Testis (tissue), 3 donors: ENCODE data around the gene IFNGR1. TPM values are rescaled to one million over a fixed set of nuclear protein-coding genes. Genes with fewer than 3 reads are reported as not detected.
"Not testable (repeated sequence)": the region's sequence is repeated elsewhere in the genome, so short reads cannot be mapped to it uniquely, and the experiment has no call there.

ENCODE experiments used
- DNase-seq: peaks from one replicate; pipeline ENCODE4 v3.0.0-alpha.2; 2019
- H3K27ac ChIP-seq, 2 donors: fragments of 200-600 bp; sonication (generic); one replicate each; pipeline ENCODE4 v1.5.1; 2019
- H3K27me3 ChIP-seq: fragments of 200-600 bp; sonication (generic); one replicate; pipeline ENCODE4 v1.5.1; 2019
- H3K36me3 ChIP-seq: fragments of 200-600 bp; sonication (generic); one replicate; pipeline ENCODE4 v1.5.1; 2017; ENCODE audit warnings: low read depth; ENCODE audit errors: missing control alignments
- H3K4me1 ChIP-seq: fragments of 200-600 bp; sonication (generic); one replicate; pipeline ENCODE4 v1.5.1; 2019
- H3K4me3 ChIP-seq, 2 donors: fragments of 200-600 bp; sonication (generic); one replicate each; pipeline ENCODE4 v1.5.1; 2017 to 2019
- H3K9me3 ChIP-seq: fragments of 200-600 bp; sonication (generic); one replicate; pipeline ENCODE4 v1.5.1; 2017
- POLR2A ChIP-seq: fragments of 450-650 bp; IDR thresholded peaks from one replicate; pipeline ENCODE4 v1.6.1; 2017; ENCODE audit warnings: antibody characterized with exemption, mild to moderate bottlenecking, moderate library complexity
- WGBS, 2 donors: methylation state at CpG; one replicate each; pipeline ENCODE4 v1.1.5; 2018; 5-methylcytosine and 5-hydroxymethylcytosine counted together
- intact Hi-C: fragments of 100-400 bp; cut with DNase I; formaldehyde crosslinking; loops from one replicate; pipeline ENCODE4 v1.15.1; 2023; ENCODE audit warnings: low total_unique reads
- polyA plus RNA-seq: library from polyadenylated mRNA; stranded (reverse); fragments of 350-450 nt; fragmentation: Illumina TruSeq; extraction: RNeasy Lipid Tissue Mini Kit (QIAGEN cat#74804); gene quantifications from one replicate; pipeline ENCODE4 v1.2.3, GENCODE V29; 2014; ENCODE audit warnings: low read depth, low replicate concordance; ENCODE audit not compliant: insufficient read depth
- total RNA-seq, 2 donors: library from RNA; depleted of rRNA; stranded (reverse); fragments of >200 nt; gene quantifications; one replicate each; pipeline ENCODE4 v1.2.3, GENCODE V29; 2016
- TF ChIP-seq, protein P1 (sequence below), 3 experiments: fragments of 450-650 bp in 2 of 3; fragments of 200-600 bp in 1 of 3; sonication (generic) in 1 of 3; IDR thresholded peaks; one replicate each; pipeline ENCODE4 v1.5.1; 2016 to 2019; ENCODE audit warnings: antibody characterized with exemption in 3 of 3, mild to moderate bottlenecking in 2 of 3, moderate library complexity in 1 of 3

The IFNGR1 gene
- total and polyA plus RNA-seq, 3 donors from 2014 or later, result 46.4 to 49.6 (median 47.8) TPM

DNA sequence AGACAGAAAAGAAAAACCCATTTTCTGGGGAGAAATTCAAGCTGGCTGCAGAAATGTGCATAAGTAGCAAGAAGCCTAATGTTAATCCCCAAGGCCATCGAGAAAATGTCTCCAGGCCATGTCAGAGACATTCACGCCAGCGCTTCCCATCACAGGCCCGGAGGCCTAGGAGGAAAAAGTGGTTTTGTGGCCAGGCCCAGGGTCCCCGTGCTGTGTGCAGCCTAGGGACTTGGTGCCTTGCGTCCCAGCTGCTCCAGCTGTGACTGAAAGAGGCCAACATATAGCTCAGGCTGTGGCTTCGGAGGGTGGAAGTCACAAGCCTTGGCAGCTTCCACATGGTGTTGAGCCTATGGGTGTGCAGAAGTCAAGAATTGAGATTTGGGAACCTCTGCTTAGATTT, 10.9 kb downstream of the IFNGR1 start:
- H3K9me3 ChIP-seq, result no peaks in the 10 kb centered on the region
- H3K27ac ChIP-seq, result no peak overlapping the region
- no peak overlapping the region for H3K4me3 ChIP-seq
- no peaks in the 10 kb centered on the region for H3K27me3 ChIP-seq
- no peaks in the 10 kb centered on the region for H3K36me3 ChIP-seq
- H3K4me1 ChIP-seq, result peaks cover 3% of the 10 kb centered on the region
- WGBS, 2 donors, result 96 to 98% methylated on average over 6 to 7 of the region's 7 CpGs
- no peak for TF ChIP-seq POLR2A
- TF ChIP-seq, protein P1, sequence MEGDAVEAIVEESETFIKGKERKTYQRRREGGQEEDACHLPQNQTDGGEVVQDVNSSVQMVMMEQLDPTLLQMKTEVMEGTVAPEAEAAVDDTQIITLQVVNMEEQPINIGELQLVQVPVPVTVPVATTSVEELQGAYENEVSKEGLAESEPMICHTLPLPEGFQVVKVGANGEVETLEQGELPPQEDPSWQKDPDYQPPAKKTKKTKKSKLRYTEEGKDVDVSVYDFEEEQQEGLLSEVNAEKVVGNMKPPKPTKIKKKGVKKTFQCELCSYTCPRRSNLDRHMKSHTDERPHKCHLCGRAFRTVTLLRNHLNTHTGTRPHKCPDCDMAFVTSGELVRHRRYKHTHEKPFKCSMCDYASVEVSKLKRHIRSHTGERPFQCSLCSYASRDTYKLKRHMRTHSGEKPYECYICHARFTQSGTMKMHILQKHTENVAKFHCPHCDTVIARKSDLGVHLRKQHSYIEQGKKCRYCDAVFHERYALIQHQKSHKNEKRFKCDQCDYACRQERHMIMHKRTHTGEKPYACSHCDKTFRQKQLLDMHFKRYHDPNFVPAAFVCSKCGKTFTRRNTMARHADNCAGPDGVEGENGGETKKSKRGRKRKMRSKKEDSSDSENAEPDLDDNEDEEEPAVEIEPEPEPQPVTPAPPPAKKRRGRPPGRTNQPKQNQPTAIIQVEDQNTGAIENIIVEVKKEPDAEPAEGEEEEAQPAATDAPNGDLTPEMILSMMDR (IDR thresholded peaks at IDR 0.05), result no peak
- DNase-seq, result no peak
- intact Hi-C loops, result no loop called here

DNA sequence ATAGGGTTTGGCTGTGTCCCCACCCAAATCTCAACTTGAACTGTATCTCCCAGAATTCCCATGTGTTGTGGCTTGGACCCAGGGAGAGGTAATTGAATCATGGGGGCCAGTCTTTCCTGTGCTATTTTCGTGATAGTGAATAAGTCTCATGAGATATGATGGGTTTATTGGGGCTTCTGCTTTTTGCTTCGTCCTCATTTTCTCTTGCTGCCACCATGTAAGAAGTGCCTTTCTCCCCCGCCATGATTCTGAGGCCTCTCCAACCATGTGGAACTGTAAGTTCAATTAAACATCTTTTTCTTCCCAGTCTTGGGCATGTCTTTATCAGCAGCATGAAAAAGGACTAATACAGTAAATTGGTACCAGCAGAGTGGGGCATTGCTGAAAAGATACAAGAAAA, 11.7 kb downstream of the IFNGR1 start:
- H3K27ac ChIP-seq, H3K9me3 ChIP-seq, H3K27me3 ChIP-seq, H3K4me1 ChIP-seq, H3K4me3 ChIP-seq, DNase-seq, H3K36me3 ChIP-seq, intact Hi-C loops: not testable (repeated sequence)
- WGBS, 2 donors, result 83 to 91% methylated on average over 3 of the region's 3 CpGs

DNA sequence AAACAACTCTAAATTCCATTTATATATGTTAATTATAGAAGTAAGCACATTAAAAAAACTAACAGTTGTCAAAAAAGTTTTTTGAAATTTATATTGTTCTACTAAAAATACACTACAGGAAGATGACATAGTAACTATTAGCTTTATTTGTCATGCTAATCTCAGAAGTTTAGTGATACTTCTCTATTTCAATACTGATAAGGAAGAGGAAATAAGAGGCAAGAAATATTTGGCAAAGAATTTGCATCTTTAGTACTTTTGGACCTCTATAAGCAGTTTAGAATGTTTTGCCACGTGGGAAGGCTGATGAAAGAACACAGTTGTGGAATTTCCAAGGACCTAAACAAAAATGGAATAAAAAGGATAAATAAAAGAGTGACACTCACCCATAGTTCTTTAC, 12.6 kb downstream of the IFNGR1 start:
- H3K27ac ChIP-seq, result no peak overlapping the region
- H3K36me3 ChIP-seq, result no peaks in the 10 kb centered on the region
- no peaks in the 10 kb centered on the region for H3K9me3 ChIP-seq
- intact Hi-C loops, result no loop called here
- no peaks in the 10 kb centered on the region for H3K27me3 ChIP-seq
- no peaks in the 10 kb centered on the region for H3K4me1 ChIP-seq
- WGBS, 2 donors, result 39 to 50% methylated on average over 1 of the region's 1 CpG
- TF ChIP-seq, protein P1 (IDR thresholded peaks at IDR 0.05), result no peak
- no peak for TF ChIP-seq POLR2A
- no peak overlapping the region for H3K4me3 ChIP-seq
- no peak for DNase-seq

DNA sequence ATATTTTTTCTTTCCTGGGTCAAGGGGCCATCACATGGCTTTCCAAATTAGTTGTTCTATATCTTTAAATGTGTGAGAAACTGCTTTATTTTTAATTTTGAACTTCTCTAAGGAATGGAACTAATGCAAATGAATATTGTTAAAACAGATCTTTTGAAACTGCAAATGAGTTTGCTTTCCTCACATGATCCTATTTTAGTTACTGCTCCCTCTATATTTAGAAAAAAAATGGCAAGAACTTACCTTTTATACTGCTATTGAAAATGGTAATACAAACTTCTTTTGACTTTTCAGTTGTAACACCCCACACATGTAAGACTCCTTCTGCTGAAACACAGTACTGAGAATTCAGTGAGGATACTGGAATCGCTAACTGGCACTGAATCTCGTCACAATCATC, 15.9 kb downstream of the IFNGR1 start:
- no peaks in the 10 kb centered on the region for H3K4me1 ChIP-seq
- no peak for DNase-seq
- intact Hi-C loops, result no loop called here
- H3K9me3 ChIP-seq, result no peaks in the 10 kb centered on the region
- H3K4me3 ChIP-seq, result no peak overlapping the region
- no peak overlapping the region for H3K27ac ChIP-seq
- H3K36me3 ChIP-seq, result no peaks in the 10 kb centered on the region
- WGBS, 2 donors, result 94 to 98% methylated on average over 2 of the region's 2 CpGs
- TF ChIP-seq, protein P1 (IDR thresholded peaks at IDR 0.05), result no peak
- TF ChIP-seq POLR2A, result no peak
- no peaks in the 10 kb centered on the region for H3K27me3 ChIP-seq

DNA sequence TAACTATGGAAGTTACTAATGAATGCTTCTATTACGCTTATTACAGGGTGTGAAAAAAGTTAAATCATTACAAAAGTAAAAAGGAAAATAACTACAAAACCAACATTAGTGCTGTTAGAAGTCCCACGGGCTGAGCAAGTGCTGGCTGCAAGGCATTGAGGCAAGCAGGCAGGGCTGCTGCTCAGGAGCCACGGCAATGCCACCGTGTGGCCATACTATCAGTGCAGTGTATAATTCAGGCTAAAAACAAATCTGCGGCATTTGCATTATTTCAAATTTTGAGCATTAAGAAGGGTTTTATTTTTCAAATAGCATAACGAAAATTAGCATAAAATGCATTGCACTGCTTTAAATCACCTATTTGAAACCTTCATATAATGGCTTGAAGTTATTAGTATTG, 17.1 kb downstream of the IFNGR1 start:
- Histone ChIP-seq H3K4me3 (no peak overlapping the region), H3K27me3 (no peaks in the 10 kb centered on the region), H3K4me1 (no peaks in the 10 kb centered on the region), H3K9me3 (no peaks in the 10 kb centered on the region), H3K36me3 (no peaks in the 10 kb centered on the region), H3K27ac (no peak overlapping the region)
- intact Hi-C loops, result no loop called here
- DNase-seq, result no peak
- WGBS, 2 donors, result 88 to 90% methylated on average over 6 of the region's 6 CpGs
- TF ChIP-seq, protein P1 (IDR thresholded peaks at IDR 0.05), result no peak
- no peak for TF ChIP-seq POLR2A
